ENCODE data around the gene EVA1B. TPM values are rescaled to one million over a fixed set of nuclear protein-coding genes. Genes with fewer than 3 reads are reported as not detected.

EVA1B gene
- total and polyA plus RNA-seq, 2 experiments from 2014 or later, result 68.7 to 82.2 TPM

DNA sequence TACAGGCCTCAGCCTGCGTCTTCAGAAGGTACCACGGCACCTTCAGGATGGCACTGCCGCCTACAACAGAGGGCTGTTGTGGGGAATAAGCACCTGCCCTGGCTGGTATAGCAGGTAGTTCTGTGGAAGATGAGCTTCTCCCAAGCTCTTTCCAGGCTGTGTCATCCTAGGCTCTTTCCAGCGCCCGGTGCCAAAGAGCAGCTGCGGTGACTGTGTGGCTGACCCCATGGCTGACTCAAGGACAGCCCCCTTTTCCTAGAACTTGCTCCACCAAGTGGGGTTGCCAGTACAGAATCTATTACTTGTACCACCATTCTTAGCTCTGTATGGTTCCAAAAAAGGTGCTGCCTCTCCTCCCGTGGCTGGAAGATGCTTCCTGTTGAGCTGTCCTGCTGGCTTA lies 21.9 kb upstream of the EVA1B start:
- WGBS (ENCODE audit: low lambda C conversion rate, missing lambda C conversion rate), result 97% methylated on average over 7 of the region's 7 CpGs
- no peak overlapping the region for H3K4me2 ChIP-seq
- no peak for DNase-seq (ENCODE audit: low spot score)

DNA sequence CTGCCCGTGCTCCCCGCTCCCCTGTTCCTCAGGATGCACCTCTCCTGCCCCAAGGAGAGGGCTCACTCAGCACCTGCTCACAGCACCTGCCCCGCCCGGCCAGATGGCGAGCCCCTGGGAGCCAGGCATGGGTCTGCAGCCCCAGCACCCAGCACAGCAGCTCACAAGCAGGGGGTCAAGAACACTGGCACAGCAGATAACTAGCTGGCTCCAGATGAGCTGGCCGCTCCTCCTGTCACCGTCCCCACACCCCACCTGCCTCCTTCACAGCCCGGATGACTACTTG lies 20.9 kb upstream of the EVA1B start:
- Histone ChIP-seq H3K27ac (no peak overlapping the region), H3K27me3 (no peaks in the 10 kb centered on the region), H3K79me2 (no peaks in the 10 kb centered on the region), H3K4me1 (ENCODE audit: insufficient read depth) (no peaks in the 10 kb centered on the region), H2AFZ (no peak overlapping the region), H3K4me3 (no peak overlapping the region), H4K20me1 (ENCODE audit: insufficient read depth, poor library complexity, severe bottlenecking) (no peaks in the 10 kb centered on the region), H3K4me2 (no peak overlapping the region), H3K9me3 (ENCODE audit: low read depth) (no peaks in the 10 kb centered on the region), H3K36me3 (replicated peaks; ENCODE audit: insufficient read depth, low read depth) (no peaks in the 10 kb centered on the region), H3K9me2 (replicated peaks; ENCODE audit: insufficient read depth) (no peaks in the 10 kb centered on the region)
- WGBS (ENCODE audit: low lambda C conversion rate, missing lambda C conversion rate), result 98% methylated on average over 8 of the region's 8 CpGs
- no peak for DNase-seq (ENCODE audit: low spot score)
- TF ChIP-seq EZH2 (IDR thresholded peaks at IDR 0.05; ENCODE audit: borderline replicate concordance) (no peak), EZH2phosphoT487 (IDR thresholded peaks at IDR 0.05; ENCODE audit: low read depth, severe bottlenecking, unreplicated experiment) (no peak)
- TF ChIP-seq, protein P1, sequence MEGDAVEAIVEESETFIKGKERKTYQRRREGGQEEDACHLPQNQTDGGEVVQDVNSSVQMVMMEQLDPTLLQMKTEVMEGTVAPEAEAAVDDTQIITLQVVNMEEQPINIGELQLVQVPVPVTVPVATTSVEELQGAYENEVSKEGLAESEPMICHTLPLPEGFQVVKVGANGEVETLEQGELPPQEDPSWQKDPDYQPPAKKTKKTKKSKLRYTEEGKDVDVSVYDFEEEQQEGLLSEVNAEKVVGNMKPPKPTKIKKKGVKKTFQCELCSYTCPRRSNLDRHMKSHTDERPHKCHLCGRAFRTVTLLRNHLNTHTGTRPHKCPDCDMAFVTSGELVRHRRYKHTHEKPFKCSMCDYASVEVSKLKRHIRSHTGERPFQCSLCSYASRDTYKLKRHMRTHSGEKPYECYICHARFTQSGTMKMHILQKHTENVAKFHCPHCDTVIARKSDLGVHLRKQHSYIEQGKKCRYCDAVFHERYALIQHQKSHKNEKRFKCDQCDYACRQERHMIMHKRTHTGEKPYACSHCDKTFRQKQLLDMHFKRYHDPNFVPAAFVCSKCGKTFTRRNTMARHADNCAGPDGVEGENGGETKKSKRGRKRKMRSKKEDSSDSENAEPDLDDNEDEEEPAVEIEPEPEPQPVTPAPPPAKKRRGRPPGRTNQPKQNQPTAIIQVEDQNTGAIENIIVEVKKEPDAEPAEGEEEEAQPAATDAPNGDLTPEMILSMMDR (IDR thresholded peaks at IDR 0.05; ENCODE audit: poor library complexity), result no peak

More for the DNA sequence above, 21.9 kb upstream of the EVA1B start:
- Histone ChIP-seq H3K4me1 (ENCODE audit: insufficient read depth) (no peaks in the 10 kb centered on the region), H3K36me3 (replicated peaks; ENCODE audit: insufficient read depth, low read depth) (no peaks in the 10 kb centered on the region), H3K27ac (no peak overlapping the region), H3K27me3 (no peaks in the 10 kb centered on the region), H3K4me3 (no peak overlapping the region), H3K9me2 (replicated peaks; ENCODE audit: insufficient read depth) (no peaks in the 10 kb centered on the region), H4K20me1 (ENCODE audit: insufficient read depth, poor library complexity, severe bottlenecking) (no peaks in the 10 kb centered on the region), H2AFZ (no peak overlapping the region), H3K79me2 (no peaks in the 10 kb centered on the region), H3K9me3 (ENCODE audit: low read depth) (no peaks in the 10 kb centered on the region)
- TF ChIP-seq EZH2 (IDR thresholded peaks at IDR 0.05; ENCODE audit: borderline replicate concordance), result no peak
- no peak for TF ChIP-seq EZH2phosphoT487 (IDR thresholded peaks at IDR 0.05; ENCODE audit: low read depth, severe bottlenecking, unreplicated experiment)
- TF ChIP-seq, protein P1 (IDR thresholded peaks at IDR 0.05; ENCODE audit: poor library complexity), result no peak

DNA sequence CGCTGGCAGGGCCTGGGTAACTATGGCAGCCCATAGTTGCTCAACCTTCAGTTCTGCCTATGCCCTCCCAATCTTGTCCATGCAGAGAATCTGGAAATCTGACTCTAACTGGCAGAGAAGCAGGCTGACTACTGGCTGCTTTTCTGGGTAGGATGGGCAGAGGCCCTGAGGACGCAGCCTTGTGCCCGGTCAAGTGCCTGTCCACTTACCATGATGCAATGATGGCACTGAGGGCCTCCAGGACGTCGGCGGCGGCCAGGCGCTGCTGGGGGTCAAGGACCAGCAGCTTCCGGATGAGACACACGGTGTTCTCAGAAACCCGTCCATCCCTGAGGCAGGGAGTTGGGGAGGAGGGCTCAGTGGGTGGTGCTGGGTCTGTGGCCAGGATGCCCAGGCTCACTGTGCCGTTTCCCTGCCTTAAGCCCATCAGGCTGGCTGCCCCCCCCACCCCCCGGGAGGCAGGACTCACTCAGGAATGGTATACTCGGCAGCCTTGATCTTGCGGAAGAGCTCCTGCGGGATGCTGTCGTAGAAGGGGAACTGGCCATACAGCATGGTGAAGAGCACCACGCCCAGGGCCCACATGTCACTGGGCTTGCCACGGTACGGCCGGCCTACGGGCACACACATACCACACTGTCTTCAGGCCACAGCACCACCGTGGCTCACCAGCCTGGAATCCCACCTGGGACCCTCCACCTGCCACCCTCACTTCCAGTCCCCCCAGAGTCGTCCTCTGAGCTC lies 20.4 kb upstream of the EVA1B start:
- Histone ChIP-seq H3K9me2 (replicated peaks; ENCODE audit: insufficient read depth) (no peaks in the 10 kb centered on the region), H3K4me2 (no peak overlapping the region), H2AFZ (no peak overlapping the region), H3K4me3 (no peak overlapping the region), H3K27ac (no peak overlapping the region), H3K4me1 (ENCODE audit: insufficient read depth) (no peaks in the 10 kb centered on the region), H3K9me3 (ENCODE audit: low read depth) (no peaks in the 10 kb centered on the region), H3K27me3 (no peaks in the 10 kb centered on the region), H3K79me2 (no peaks in the 10 kb centered on the region), H3K36me3 (replicated peaks; ENCODE audit: insufficient read depth, low read depth) (no peaks in the 10 kb centered on the region), H4K20me1 (ENCODE audit: insufficient read depth, poor library complexity, severe bottlenecking) (no peaks in the 10 kb centered on the region)
- TF ChIP-seq EZH2 (IDR thresholded peaks at IDR 0.05; ENCODE audit: borderline replicate concordance) (no peak), EZH2phosphoT487 (IDR thresholded peaks at IDR 0.05; ENCODE audit: low read depth, severe bottlenecking, unreplicated experiment) (no peak)
- TF ChIP-seq, protein P1 (IDR thresholded peaks at IDR 0.05; ENCODE audit: poor library complexity), result no peak
- WGBS (ENCODE audit: low lambda C conversion rate, missing lambda C conversion rate), result 96% methylated on average over 22 of the region's 24 CpGs
- DNase-seq (ENCODE audit: low spot score), result no peak

Measured in hepatocyte (in vitro differentiated cells).